Upper lobe of left lung (tissue), 4 donors: Measurements from ENCODE around the gene FTSJ1.
A peak's percentile ranks its signal among the peaks of the same experiment; 100 is the strongest.

Experiments used
- EP300 ChIP-seq, 4 donors: sonication (generic); formaldehyde crosslinking; IDR thresholded peaks; one replicate each; pipeline ENCODE4 v1.5.1; 2017; ENCODE audit warnings: antibody characterized with exemption in 4 of 4, control low read depth in 2 of 4
- POLR2A ChIP-seq, 4 donors: fragments of 450-650 bp; IDR thresholded peaks; one replicate each; pipeline ENCODE4 v1.5.1; 2016 to 2017; ENCODE audit warnings: antibody characterized with exemption in 4 of 4, mild to moderate bottlenecking in 2 of 4
- POLR2AphosphoS5 ChIP-seq, 2 donors: sonication (generic); formaldehyde crosslinking; IDR thresholded peaks; one replicate each; pipeline ENCODE4 v1.5.1; 2017; ENCODE audit warnings: antibody characterized with exemption in 2 of 2
- TF ChIP-seq, protein P1 (sequence below), 6 experiments: fragments of 450-650 bp in 4 of 6; fragments of 200-600 bp in 2 of 6; sonication (generic) in 2 of 6; IDR thresholded peaks; one replicate each; pipeline ENCODE4 v1.5.1; 2016 to 2019; ENCODE audit warnings: antibody characterized with exemption in 6 of 6

DNA sequence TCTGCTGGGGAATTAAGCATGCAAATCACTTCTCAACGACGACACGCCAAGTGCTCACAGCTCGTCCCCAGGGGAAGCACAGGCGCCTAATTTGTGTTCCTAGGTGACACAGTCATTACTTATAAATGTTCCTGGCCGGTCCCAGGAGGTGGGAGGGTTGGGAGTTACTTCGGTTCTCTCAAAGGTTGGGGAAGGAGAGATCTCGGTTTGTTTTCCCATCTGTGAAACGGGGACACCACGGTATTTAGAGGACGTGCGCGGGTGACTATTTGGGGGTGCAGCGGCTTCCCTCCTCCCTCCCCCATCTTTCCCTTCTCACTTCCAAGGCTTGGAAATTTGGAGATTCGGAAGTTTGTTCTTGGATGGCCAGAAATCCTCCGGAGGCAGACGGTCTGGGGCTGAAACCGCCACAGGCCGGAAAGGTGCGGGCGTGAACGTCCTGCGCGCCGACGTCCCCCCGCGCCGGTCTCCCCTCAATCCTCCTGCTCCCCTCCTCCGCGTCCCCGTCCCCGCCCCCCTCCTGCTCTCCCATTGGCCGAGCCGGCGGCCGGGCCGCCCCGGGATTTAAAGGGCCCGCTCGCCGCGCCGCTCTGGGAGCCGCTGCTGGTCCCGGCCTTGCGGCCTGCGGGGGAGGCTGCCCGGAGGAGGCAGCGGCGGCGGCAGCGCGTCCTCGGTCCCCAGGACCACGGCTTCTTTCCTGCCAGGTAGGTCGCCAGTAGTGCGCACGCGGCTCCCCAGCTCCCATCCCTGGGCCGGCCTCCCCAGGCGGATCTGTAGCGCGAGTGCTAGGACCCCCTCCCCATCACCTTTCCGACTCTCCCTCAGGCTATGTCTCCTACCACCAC lies 32.6 kb downstream of the FTSJ1 start, which contains the start of gene PORCN:
- peak in 3 of 4 donors; percentile 23 to 74 (median 55) for TF ChIP-seq POLR2A (IDR thresholded peaks at IDR 0.05)
- TF ChIP-seq, protein P1, sequence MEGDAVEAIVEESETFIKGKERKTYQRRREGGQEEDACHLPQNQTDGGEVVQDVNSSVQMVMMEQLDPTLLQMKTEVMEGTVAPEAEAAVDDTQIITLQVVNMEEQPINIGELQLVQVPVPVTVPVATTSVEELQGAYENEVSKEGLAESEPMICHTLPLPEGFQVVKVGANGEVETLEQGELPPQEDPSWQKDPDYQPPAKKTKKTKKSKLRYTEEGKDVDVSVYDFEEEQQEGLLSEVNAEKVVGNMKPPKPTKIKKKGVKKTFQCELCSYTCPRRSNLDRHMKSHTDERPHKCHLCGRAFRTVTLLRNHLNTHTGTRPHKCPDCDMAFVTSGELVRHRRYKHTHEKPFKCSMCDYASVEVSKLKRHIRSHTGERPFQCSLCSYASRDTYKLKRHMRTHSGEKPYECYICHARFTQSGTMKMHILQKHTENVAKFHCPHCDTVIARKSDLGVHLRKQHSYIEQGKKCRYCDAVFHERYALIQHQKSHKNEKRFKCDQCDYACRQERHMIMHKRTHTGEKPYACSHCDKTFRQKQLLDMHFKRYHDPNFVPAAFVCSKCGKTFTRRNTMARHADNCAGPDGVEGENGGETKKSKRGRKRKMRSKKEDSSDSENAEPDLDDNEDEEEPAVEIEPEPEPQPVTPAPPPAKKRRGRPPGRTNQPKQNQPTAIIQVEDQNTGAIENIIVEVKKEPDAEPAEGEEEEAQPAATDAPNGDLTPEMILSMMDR (IDR thresholded peaks at IDR 0.05): no peak
- TF ChIP-seq EP300 (IDR thresholded peaks at IDR 0.05): no peak
- TF ChIP-seq POLR2AphosphoS5 (IDR thresholded peaks at IDR 0.05): peak in 1 of 2 donors; percentile 52
